G401.6 (cell line): ENCODE measurements around the gene MATR3.

Source experiments
- FAIRE-seq: peaks from 2 replicates; lab custom pipeline; 2012; peaks lifted over from hg19 to GRCh38; lab: Jason Lieb, UNC

Gene MATR3

DNA sequence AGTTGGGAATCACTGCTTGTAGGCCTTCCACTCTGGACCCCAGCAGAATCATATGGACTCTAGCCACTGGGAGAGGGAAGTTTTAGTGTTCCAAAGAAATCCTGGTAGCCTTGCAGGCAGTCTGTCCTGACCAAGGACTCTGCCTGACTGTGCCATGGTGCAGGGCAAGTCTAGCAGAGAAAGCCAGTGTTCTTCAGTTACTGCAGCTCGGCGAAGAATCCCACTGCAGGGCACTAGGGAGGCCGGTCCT, 20.3 kb upstream of the MATR3 start:
- FAIRE-seq, result no peak

DNA sequence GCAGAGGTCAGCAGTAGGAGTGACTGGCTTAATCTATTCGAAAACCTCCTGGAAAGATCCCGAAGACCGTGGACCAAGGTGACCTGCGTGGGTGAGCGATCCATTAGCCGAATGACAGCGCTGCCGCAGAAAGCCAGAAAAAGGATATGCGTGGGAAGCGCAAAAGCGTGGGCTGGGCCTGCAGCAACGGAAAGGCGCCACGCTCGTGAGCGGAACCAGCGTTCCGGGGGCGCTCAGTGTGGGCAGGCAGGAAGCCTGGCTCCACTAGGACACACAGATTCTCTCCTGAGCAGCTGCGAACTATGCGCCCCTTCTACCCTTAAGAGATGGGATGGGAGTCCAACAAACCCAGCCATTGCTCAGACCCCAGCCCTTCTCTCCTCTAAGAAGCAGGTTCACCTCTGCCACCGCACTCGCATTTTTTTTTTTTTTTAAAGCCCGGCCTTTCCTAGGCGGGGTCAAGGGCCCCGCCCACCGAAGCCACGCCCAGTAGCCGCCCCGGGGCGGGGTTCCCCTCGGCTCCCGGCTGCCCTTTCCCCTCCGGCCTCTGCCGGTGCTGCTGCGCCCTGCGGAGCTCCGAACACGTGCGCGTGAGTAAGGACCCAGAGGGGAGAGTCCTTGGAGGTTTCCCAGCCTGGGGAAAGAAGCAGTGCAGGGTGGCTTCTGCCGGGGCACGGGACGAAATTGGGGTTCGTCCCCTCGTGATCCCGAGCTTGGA, 19.8 kb upstream of the MATR3 start:
- peak; percentile 89 for FAIRE-seq

DNA sequence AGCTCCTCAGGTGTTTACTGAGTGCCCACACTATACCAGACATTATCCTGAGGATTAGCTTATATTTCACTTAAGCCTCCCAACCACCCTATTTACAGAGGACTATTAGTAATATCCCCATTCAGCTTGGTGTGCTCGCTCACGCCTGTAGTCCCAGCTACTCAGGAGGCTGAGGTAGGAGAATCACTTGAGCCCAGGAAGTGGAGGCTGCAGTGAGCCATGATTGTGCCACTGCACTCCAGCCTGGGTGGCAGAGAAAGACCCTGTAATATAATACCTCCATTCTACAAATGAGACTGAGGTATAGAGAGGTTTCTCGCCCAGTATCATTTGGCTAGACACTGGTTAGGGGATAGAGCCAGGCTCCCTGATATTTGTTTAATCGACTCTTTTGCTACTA, 18.0 kb upstream of the MATR3 start:
- no peak for FAIRE-seq

DNA sequence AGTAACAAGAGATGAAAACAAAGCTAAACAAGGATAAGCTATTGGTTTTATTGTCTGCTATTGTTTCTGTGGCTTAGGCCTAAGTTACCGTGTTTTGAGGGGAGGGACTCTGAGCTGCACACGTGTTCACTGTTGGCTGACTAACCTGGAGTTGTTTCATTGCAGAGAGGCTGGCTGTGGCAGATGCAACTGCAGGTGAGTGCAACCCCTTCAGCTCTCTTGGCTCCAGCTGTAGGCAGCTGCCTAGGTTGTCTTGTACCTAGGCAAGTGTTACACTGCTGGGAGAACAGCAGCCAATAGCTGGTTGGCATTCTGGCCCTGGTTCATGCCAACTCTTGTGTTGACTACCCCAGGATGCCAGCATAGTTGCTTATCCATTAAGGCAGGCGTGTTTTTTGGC, 17.6 kb upstream of the MATR3 start:
- no peak for FAIRE-seq

DNA sequence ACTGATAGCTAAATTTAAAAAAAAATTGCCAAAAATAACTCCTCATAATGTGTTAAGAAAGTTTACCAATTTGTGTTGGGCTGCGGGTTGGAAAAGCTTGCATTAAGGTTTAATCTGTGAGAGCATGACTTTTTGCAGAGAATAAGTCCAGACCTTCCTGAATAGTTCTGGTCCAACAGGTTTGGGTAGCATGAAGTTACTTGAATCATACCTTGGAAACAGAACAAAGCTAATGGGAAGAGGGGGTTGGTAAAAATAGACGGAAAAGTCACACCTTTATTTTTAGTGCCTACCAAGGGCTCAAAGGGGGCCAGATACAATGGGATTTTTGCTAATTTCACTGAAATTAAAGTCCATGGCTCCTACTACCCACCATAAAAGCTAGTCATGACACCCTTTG, 17.1 kb upstream of the MATR3 start:
- FAIRE-seq, result no peak

DNA sequence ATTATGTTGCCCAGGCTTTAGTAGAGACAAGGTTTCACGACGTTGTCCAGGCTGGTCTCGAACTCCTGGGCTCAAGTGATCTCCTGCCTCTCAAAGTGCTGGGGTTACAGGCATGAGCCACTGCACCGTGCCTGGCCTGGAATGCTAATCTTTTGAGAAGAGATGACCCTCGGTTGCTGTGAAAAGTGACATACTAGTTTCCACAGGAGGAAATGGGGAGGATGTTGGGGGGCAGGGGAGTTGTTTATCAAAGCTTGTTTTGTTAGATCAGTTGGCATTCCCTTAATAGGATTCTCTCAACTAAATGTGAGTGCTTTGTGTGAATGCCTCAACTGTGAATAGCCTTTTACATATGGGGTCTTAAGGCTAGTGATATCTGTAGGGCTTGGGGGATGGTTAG, 16.4 kb upstream of the MATR3 start:
- FAIRE-seq, result no peak

DNA sequence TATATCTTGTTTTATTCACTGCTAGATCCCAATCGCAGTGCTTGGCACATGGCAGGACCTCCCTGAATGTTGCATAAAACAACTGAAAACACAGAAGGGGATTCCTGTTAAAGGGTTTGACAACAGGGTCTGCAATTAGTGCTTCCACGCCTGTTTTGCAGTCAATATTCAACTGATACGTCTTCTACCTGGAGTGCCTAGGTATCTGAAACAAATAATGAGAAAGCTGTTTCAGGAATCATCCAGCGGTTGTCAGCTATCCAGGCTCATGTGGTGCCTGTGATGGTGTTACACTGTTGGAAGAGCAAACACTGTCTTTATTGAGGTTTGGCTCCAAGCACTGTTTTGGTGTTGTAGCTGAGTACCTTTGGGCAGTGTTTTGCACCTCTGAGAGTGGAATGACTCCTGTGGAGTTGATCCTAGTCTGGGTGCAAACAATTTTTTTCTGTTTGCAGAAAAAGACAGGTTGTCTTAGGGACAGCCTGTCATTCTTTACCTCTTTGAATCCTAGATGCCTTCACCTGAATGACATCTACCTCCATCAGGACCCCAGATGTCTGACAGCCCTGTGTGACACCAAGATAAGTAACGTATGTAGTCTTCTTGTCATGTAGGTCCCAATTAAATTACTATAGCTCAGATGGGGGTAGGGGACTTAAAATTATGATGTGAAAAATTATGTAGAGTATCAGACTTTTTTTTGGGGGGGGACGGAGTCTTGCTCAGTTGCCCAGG, 14.8 kb upstream of the MATR3 start:
- no peak for FAIRE-seq

DNA sequence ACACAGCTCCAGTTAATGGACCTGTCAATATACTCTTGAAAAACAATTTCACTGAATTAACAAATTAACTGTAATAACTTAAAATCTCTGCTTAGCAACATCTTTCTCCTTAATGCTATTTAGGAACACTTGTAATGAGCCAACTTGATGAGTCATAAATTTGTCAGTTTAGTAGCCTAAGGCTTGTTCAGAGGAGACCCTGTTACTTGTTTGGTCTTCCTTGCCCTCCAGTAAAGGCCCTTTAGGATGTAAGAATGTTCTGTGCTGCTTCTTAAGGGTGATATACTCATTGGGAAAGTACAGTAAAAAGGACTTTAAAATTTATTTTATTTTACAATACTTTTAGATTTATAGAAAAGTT, 11.4 kb upstream of the MATR3 start:
- FAIRE-seq, result no peak

DNA sequence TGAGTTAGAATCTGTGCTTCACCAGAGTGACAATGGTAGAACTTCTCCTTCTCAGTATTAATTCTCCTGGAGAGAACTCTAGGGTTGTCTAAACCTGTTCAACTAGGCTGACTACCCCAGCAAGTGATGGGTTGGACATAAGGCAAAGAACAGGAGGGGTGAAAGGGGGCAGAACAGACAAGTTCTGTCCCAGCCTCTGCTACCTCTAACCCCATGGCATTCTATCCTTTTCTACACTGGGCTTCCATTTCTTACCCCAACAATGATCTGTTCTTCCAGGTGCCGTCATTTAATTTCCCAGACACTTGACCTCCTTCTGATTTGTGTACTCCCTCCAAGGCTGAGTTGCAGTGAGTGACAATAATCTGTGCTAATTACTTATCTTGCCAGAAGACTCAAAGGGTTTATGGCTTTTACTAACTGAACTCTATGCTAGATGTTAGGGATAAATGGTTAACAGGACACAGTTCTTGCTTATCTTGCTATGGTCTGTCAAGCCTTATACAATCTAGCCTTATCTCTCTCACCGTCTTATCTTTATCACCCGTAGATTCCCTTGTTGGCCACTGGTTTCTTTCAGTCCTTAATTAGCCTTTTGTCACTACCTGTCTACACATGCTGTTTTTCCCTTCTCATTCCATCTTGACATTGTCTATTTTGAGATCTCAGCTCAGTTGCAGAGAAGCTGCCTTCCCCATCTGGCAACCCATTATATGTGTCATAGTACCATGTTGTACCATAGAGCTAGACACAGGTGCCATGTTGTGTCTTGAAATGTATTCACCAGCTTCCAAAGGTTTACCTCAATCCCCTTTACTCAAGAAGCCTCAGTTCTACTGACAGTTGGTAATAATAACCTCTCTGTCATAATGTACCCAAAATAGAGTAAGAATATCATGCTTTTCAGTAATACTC, 10.0 kb upstream of the MATR3 start:
- FAIRE-seq, result no peak

DNA sequence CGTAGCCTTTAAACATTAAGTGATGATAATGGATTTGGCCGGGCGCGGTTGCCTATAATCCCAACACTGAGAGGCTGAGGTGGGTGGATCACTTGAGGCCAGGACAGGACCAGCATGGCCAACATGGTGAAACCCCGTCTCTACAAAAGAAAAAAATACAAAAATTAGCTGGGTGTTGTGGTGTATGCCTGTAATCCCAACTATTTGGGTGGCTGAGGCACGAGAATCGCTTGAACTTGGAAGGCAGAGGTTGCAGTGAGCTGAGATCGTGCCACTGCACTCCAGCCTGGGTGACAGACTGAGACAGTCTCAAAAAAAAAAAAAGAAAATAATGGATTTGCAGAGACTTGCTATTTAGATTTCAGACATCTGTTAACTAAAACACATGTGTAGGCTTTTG, 9.2 kb upstream of the MATR3 start:
- FAIRE-seq, result no peak

DNA sequence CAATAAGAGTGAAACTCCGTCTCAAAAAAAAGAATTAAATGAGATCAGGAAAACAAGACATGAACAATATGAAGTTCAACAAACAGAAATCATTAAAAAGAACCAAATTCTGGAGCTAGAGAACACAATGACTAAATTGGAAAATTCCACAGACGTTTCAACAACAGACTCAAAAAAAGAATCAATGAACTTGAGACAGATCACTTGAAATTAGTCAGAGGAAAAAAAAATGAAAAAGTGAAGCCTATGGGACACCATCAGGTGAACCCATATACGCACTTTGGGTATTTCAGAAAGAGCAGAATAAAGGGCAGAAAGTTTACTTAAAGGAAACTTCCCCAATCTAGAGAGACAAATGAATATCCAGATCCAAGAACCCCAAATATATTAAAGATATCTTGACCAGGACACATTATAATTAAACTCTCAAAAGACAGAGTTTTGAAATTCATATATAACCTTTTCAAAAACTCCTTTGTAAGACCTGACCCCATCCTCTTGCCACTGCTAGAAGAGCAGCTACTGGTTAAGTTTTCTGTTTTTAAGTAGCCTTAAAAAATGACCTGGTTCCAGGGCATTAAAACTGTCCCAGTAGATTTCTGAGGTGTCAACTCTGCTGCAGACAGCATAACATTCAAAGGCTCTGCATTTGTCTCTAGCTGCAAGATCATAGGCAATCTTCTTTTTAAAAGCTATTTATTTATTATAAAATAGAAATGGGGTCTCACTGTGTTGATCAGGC, 7.7 kb upstream of the MATR3 start:
- FAIRE-seq, result peak; percentile 37

DNA sequence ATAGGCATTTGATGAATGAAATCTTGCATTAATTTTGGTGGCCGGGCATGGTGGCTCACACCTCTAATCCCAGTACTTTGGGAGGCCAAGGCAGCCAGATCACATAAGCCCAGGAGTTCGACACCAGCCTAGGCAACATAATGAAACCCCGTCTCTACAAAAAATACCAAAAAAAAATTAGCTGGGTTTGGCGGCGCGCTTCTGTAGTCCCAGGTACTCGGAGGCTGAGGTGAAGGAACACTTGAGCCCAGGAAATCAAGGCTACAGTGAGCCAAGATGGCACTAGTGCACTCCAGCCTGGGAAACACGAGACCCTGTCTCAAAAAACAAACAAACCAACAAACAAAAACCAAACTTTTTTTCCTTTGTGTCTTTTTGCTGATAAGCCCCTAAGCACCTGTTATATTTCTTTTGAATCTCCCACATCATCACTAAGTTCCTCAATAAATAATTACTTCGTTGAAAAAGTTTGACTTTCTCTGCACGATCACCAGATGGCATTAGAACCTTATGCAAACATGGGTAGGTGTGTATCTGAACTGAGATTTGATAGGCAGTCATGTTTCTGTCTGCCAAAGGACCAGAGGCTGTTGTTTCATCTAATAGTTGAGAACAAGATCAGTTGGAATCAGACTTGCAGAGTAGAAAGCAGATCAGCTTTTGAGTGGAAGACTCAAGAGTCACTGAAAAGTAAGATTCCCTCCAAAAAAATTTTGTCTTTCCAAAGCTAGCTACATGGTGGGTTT, 5.5 kb upstream of the MATR3 start:
- peak; percentile 91 for FAIRE-seq

DNA sequence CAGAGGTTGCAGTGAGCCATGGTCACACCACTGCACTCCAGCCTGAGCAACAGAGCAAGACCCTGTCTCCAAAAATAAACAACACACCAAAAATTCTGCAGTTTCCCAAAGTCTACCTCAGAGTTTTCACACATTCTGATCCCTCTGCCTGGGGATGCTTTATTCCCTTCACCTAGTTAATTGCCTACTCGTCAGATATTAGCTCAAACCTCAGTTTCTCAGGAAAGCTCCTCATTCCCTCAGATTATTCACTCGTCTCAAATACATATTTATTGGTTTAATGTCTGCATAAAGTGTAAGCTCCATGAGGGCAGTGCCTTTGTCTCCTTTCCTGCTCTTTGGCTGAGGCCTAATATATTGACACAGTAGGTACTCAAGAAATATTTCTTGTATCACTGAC, 2.5 kb upstream of the MATR3 start:
- no peak for FAIRE-seq

DNA sequence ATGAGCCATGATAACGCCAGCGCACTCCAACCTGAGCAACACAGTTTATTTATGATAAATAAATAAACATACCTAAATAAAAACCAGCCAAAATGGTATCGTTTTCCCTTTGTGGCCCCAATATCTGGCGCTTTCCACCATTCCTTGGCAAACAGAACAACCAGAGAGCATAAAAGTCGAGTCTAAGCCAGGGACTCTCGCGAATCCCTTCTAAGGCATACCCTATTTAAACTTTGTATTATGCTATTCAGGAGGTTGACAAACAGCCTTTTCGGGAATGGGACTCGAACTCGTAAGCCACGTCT, 386 bp upstream of the MATR3 start:
- FAIRE-seq, result no peak

DNA sequence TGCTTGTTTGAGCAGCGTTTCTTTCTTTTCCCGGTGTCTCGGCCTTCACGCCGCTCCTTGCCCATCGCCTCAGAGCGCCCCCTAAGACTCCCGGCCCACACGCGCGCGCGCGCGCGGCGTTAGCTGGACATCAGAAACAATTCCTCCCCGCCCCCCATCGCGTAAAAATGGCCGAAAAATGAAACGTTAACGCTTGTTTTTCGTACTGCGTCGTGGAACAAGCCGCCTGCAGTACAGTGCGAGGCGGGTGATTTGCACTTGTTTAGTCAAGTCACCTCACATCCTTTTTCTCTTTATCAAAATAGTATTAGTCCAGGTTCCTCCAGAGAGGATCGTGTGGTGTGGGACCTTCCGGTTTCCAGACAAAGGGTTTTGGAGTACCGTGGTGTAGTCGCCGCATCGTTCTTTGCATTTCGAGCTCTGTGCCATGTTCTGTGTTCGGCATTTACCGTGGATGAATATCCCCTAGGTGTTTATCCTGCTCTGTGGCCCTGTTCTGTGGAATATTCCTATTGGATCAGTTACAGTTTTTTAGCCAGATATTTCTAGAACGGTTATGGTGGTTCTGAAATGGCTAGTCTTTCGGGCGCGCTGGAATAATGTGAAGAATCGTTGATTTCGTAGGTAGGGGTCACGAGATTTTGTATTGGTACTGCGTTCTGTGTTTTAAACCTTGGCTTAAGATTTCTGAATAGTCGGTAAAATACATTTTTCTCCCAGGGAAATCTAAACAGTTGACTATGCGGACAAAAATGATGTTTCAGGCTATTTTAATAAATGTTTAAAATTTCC, 1.0 kb downstream of the MATR3 start:
- FAIRE-seq, result no peak

DNA sequence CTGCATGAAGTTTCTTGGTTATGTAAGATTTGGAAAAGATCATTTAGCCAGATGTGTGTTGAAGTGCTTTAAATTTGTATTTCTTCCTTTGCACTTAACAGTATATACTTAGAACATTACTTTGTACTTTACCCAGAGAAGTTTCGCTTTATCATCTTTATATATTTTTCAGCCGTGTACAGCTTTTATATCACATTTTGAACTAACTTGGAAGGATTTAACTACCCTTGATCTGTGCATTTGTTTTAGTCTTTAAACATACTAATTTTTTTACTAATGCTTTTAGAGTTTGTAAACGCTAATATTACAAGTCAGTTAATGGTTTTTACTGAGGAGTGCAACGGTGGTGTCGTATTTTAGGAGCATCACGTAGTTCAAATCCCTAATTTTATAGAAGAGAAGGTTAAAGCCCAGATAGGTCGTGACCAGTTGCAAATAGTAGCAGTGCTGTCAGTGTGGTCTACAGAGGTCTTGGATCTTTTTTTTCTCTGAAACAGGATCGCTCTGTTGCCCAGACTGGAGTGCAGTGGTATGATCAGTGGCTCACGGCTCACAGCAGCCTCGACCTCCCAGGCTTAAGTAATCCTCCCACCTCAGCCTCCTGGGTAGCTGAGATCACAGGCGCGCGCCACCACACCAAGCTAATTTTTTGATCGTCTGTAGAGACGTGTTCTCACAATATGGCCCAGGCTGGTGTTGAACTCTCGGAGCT, 2.0 kb downstream of the MATR3 start:
- FAIRE-seq, result no peak

DNA sequence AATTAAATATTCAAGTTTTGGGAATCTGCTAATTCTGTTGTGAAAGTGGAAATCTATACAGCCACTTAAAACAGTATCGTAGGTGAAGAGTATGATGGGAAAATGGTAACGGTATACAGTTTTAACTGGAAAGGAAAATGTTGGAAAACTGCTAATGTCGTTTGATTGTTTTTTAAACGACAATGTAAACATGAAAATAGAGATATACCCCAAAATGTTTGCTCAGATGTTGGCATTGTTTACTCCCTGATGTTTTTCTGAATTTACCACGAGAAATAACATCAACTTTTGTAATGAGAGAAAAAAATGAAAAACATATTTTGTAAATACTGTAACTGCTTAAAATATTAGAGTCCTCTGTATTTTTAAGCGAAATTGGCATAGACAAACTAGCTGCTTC, 2.7 kb downstream of the MATR3 start:
- no peak for FAIRE-seq

DNA sequence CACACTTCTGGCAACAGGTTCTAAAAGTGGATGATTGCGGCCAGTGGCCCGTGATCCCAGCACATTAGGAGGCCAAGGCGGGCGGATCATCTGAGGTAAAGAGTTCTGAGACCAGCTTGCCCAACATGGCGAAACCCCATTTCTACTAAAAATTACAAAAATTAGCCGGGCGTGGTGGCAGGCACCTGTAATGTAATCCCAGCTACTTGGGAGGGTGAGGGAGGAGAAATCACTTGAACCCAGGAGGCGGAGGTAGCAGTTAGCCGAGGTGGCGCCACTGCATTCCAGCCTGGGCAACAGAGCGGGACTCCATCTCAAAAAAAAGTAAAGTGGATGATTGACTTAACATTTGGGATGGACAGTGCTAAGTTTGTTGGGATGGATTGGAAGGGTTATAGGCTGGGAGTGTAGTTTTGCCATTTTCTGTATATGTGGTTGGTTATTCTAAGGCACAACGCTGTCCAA, 3.4 kb downstream of the MATR3 start:
- no peak for FAIRE-seq

DNA sequence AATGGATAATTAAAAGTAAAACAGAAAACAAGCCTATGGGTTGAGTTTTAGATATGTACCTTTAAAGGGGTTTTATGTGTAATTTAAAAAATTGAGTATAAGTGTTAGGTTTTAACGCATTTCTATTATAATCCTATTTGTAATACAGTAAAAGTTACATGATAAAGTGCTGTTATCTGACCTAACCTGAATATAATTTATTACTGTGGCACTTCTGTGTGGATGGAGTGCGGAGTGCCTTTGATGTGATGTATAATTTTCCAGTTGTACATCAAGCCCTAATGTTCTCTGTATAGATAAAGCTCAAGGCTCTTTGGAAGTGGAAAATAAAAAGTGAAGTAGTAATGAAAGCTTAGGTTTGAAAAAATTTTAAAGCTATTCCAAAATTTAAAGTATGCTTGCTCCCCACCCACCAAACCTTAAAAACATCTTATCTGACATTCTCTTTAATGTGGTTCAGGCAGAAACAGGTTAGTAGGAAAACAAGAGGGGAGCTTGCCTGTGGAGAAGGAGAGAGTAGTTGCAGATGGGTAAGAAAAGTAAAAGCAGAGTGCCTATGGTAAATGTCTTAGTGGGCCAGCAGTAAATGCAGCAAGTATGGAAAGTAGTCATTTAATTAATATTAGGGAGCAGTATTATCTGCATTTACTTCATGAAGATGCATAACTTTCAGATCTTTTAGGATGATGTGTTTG, 4.0 kb downstream of the MATR3 start:
- no peak for FAIRE-seq

DNA sequence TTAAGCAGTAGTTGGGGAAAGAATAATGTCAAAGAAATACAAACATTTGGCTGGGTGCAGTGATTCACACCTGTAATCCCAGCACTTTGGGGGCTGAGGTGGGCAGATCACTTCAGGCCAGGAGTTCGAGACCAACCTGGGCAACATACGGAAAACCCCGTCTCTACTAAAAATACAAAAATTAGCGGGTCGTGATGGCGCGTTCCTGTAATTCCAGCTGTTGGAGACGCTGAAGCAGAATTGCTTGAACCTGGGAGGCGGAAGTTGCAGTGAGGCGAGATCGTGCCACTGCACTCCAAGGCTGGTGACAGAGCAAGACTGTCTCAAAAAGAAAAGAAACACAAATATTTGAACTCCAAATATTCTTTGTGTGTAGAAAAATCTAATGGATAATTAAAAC, 4.7 kb downstream of the MATR3 start:
- no peak for FAIRE-seq
